ENCODE results near the gene CRHR1. TPM values are rescaled to one million over a fixed set of nuclear protein-coding genes. Genes with fewer than 3 reads are reported as not detected.

CRHR1 gene
- total RNA-seq, 4 donors from 2014 or later, result 0.25 to 3.7 (median 1.5) TPM

DNA sequence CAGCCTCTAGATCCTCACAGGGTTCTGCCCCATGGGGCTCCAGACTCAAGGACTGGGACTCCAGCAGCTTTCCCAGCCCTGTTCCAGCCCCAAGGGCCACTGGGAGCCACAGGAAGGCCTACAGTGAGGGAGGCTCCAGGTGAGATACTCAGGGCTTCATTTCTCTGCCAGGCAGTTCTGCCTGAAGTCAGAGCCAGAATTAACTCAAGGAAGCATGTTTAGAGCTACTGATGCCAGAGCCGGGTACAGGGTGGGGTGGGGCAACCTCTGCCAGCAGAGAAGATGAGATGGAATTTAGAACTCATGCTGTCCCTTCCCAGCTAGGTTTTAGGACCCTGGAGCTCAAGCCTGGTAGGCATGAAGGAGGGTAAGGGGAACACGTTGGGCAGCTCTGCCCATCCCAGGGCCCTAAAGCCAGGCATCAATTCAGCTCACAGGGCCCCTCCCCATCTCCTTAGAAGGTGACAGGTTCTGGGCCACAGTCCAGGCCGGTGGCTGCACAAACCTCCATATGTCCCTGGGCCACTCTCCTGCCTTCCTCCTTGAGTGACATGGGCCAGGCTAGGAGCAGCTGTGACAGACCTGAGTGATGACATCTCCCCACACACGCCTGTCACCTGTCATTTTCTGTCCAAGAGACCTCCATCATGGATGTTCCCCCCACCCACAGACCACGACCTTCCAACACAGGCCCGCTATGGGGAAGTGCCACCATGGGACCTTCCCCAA is 36.1 kb downstream of the CRHR1 start:
- no peak overlapping the region for H3K4me3 ChIP-seq (ENCODE audit: low read depth, poor library complexity, severe bottlenecking)
- intact Hi-C loops (cut with DNase I; ENCODE audit: low total_unique reads), result loop anchor here (10.0 kb wide), 1 partner anchor 85 kb away; no protein-coding TSS in a partner anchor
- 53 to 58% methylated on average over 6 of the region's 6 CpGs for WGBS, 2 donors
- no peak for TF ChIP-seq POLR2A (IDR thresholded peaks at IDR 0.05)
- TF ChIP-seq, protein P1, sequence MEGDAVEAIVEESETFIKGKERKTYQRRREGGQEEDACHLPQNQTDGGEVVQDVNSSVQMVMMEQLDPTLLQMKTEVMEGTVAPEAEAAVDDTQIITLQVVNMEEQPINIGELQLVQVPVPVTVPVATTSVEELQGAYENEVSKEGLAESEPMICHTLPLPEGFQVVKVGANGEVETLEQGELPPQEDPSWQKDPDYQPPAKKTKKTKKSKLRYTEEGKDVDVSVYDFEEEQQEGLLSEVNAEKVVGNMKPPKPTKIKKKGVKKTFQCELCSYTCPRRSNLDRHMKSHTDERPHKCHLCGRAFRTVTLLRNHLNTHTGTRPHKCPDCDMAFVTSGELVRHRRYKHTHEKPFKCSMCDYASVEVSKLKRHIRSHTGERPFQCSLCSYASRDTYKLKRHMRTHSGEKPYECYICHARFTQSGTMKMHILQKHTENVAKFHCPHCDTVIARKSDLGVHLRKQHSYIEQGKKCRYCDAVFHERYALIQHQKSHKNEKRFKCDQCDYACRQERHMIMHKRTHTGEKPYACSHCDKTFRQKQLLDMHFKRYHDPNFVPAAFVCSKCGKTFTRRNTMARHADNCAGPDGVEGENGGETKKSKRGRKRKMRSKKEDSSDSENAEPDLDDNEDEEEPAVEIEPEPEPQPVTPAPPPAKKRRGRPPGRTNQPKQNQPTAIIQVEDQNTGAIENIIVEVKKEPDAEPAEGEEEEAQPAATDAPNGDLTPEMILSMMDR (IDR thresholded peaks at IDR 0.05), result no peak
- no peak for DNase-seq (ENCODE audit: low spot score in 2 of 2)

DNA sequence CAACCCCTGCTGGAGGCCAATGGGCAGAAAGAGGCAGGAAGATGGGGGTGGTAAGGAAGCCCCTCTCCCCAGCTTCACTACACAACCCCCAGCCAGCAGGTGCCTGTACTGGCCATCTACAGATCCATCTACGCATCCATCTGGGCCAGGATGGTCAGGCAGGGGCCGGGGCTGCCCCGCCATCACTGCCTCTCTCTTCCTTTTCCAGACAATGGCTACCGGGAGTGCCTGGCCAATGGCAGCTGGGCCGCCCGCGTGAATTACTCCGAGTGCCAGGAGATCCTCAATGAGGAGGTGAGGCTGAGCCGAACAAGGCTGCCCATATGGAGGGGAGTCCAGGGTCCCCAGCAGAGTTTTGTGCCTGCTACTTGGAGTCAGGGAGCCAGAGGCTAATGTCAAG is 37.0 kb downstream of the CRHR1 start:
- H3K4me3 ChIP-seq (ENCODE audit: low read depth, poor library complexity, severe bottlenecking), result no peak overlapping the region
- intact Hi-C loops (cut with DNase I; ENCODE audit: low total_unique reads), result loop anchor here (10.0 kb wide), 1 partner anchor 86 kb away; no protein-coding TSS in a partner anchor
- WGBS, 2 donors, result 82 to 100% methylated on average over 2 to 9 of the region's 9 CpGs
- no peak for TF ChIP-seq POLR2A (IDR thresholded peaks at IDR 0.05)
- TF ChIP-seq, protein P1 (IDR thresholded peaks at IDR 0.05), result no peak
- DNase-seq (ENCODE audit: low spot score in 2 of 2), result no peak

DNA sequence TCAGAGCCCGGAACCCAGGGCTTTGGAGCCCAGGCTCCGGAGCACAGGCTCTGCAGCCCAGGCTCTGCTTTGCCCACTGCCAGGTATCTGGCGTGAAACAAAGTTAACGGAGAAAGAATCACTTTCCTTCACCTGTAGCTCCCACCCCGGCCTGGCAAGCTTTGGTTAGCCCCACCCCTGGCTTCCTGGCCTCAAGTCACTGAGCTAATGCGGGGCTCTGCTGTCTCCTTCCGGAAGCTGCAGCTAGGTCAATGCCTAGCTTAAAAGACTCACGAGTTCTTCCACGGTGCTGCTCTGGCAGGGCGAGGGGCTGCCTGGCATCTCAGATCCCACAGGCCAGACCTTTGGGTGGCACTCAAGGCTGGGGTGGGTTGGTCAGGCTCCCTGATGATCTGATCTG is 39.5 kb downstream of the CRHR1 start:
- WGBS, 2 donors, result 57 to 63% methylated on average over 10 of the region's 10 CpGs
- TF ChIP-seq, protein P1 (IDR thresholded peaks at IDR 0.05), result no peak
- TF ChIP-seq POLR2A (IDR thresholded peaks at IDR 0.05), result no peak
- intact Hi-C loops (cut with DNase I; ENCODE audit: low total_unique reads), result loop anchor here (10.0 kb wide), 1 partner anchor 89 kb away; no protein-coding TSS in a partner anchor
- H3K4me3 ChIP-seq (ENCODE audit: low read depth, poor library complexity, severe bottlenecking), result no peak overlapping the region
- DNase-seq (ENCODE audit: low spot score in 2 of 2), result no peak

DNA sequence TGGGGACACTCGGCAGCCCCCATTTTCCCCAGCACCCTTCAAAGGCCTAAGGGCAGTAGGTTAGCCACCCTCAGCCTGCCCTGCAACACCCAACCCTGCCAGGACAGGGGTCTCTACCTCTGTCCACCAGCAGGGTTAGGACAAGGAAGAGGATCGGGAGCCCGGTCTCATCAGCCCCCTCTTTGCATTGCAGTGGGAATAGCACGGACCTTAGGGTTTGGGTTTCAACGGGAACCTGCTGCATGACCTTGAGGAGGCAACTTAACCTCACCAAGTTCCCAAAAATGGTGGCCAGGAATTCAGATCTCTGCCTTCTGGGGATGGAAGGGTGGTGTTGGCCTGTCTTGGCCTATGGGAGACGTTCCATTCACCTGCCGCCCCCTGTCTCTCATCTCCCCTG is 40.4 kb downstream of the CRHR1 start:
- no peak overlapping the region for H3K4me3 ChIP-seq (ENCODE audit: low read depth, poor library complexity, severe bottlenecking)
- TF ChIP-seq, protein P1 (IDR thresholded peaks at IDR 0.05), result no peak
- TF ChIP-seq POLR2A (IDR thresholded peaks at IDR 0.05), result no peak
- WGBS, 2 donors, result 75 to 90% methylated on average over 7 of the region's 7 CpGs
- intact Hi-C loops (cut with DNase I; ENCODE audit: low total_unique reads), result loop anchor here (10.0 kb wide), 1 partner anchor 90 kb away; no protein-coding TSS in a partner anchor
- DNase-seq (ENCODE audit: low spot score in 2 of 2), result no peak

DNA sequence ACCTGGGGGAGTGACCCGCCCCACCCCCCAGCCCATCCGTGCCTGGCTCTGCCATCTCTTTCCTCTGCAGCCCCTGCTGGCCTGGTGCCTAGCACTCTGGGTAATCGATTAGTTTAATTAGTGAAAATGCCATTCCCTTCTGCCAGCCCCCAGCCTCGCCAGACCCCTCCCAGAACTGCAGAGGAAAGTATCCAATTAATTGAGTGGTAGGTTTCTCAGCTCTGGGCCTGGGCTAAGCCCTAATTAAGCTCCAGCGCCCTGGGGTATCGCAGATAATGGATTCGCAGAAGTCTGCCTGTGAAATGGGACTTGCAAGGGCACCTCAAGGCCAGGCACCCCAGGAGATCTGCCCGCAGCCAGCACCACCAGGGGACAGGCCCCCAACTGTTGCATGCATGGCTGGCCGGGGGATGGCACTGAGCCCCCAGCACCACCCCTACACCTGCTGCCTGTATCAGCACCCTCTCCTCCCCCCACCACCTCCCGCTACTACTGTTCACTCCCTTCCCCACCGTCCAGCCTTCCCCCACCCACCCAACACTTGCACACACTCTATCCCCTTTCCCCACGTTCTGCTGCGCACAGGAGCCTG is 40.9 kb downstream of the CRHR1 start:
- WGBS, 2 donors, result 79 to 84% methylated on average over 13 of the region's 13 CpGs
- no peak overlapping the region for H3K4me3 ChIP-seq (ENCODE audit: low read depth, poor library complexity, severe bottlenecking)
- DNase-seq (ENCODE audit: low spot score in 2 of 2), result no peak
- intact Hi-C loops (cut with DNase I; ENCODE audit: low total_unique reads), result loop anchor here (5.0 to 10.0 kb wide), 2 partner anchors 90 to 178 kb away; no protein-coding TSS in a partner anchor
- no peak for TF ChIP-seq POLR2A (IDR thresholded peaks at IDR 0.05)
- TF ChIP-seq, protein P1 (IDR thresholded peaks at IDR 0.05), result no peak

Data from lower leg skin (tissue), 4 donors.